ENCODE data around the gene CARMIL1.
"Not testable (repeated sequence)": the region's sequence is repeated elsewhere in the genome, so short reads cannot be mapped to it uniquely, and the experiment has no call there.

CARMIL1 gene

GRCh38 chr6:25411316-25411950 is 132.3 kb downstream of the CARMIL1 start:
- DNase-seq (ENCODE audit: low read depth): no peak

- no peak for DNase-seq (ENCODE audit: low read depth)
Observed at GRCh38 chr6:25413207-25413905, 134.2 kb downstream of the CARMIL1 start.

GRCh38 chr6:25414168-25414567 is 135.0 kb downstream of the CARMIL1 start:
- DNase-seq (ENCODE audit: low read depth): no peak

GRCh38 chr6:25414755-25415154 is 135.6 kb downstream of the CARMIL1 start:
- DNase-seq (ENCODE audit: low read depth): no peak

- DNase-seq (ENCODE audit: low read depth): no peak
Observed at GRCh38 chr6:25415274-25415673, 136.1 kb downstream of the CARMIL1 start.

GRCh38 chr6:25415701-25416100 is 136.5 kb downstream of the CARMIL1 start:
- no peak for DNase-seq (ENCODE audit: low read depth)

- DNase-seq (ENCODE audit: low read depth): no peak
Observed at GRCh38 chr6:25417046-25417605, 138.0 kb downstream of the CARMIL1 start.

- no peak for DNase-seq (ENCODE audit: low read depth)
Observed at GRCh38 chr6:25418454-25419052, 139.4 kb downstream of the CARMIL1 start.

- no peak for DNase-seq (ENCODE audit: low read depth)
Observed at GRCh38 chr6:25419879-25420278, 140.7 kb downstream of the CARMIL1 start.

GRCh38 chr6:25423358-25423757 is 144.2 kb downstream of the CARMIL1 start:
- no peak for DNase-seq (ENCODE audit: low read depth)

- no peak for DNase-seq (ENCODE audit: low read depth)
Observed at GRCh38 chr6:25424303-25424702, 145.1 kb downstream of the CARMIL1 start.

- no peak for DNase-seq (ENCODE audit: low read depth)
Observed at GRCh38 chr6:25427549-25427948, 148.4 kb downstream of the CARMIL1 start.

- DNase-seq (ENCODE audit: low read depth): no peak
Observed at GRCh38 chr6:25428758-25429317, 149.7 kb downstream of the CARMIL1 start.

GRCh38 chr6:25431306-25431974 is 152.3 kb downstream of the CARMIL1 start:
- no peak for DNase-seq (ENCODE audit: low read depth)

GRCh38 chr6:25431975-25432307 is 152.8 kb downstream of the CARMIL1 start:
- DNase-seq (ENCODE audit: low read depth): no peak

- no peak for DNase-seq (ENCODE audit: low read depth)
Observed at GRCh38 chr6:25434921-25435320, 155.7 kb downstream of the CARMIL1 start.

GRCh38 chr6:25435416-25435985 is 156.3 kb downstream of the CARMIL1 start:
- no peak for DNase-seq (ENCODE audit: low read depth)

- no peak for DNase-seq (ENCODE audit: low read depth)
Observed at GRCh38 chr6:25436760-25437159, 157.6 kb downstream of the CARMIL1 start.

GRCh38 chr6:25439368-25439767 is 160.2 kb downstream of the CARMIL1 start:
- no peak for DNase-seq (ENCODE audit: low read depth)

- DNase-seq (ENCODE audit: low read depth): no peak
Observed at GRCh38 chr6:25441663-25442270, 162.6 kb downstream of the CARMIL1 start.

GRCh38 chr6:25442898-25443297 is 163.7 kb downstream of the CARMIL1 start:
- no peak for DNase-seq (ENCODE audit: low read depth)

GRCh38 chr6:25444521-25444920 is 165.3 kb downstream of the CARMIL1 start:
- not testable (repeated sequence) for DNase-seq (ENCODE audit: low read depth)

Data from stimulated activated CD8-positive, alpha-beta memory T cell treated with anti-CD3 and anti-CD28 coated beads, Interleukin-4, amount 100 ng/mL, for 24 hours (primary cell).